ENCODE measurements around the gene ANKRD60. TPM values are rescaled to one million over a fixed set of nuclear protein-coding genes. Genes with fewer than 3 reads are reported as not detected.

The ANKRD60 gene
- total and polyA plus RNA-seq, 2 donors (not counting 1 experiment from before 2014, with no cell fraction given) = not detected

DNA sequence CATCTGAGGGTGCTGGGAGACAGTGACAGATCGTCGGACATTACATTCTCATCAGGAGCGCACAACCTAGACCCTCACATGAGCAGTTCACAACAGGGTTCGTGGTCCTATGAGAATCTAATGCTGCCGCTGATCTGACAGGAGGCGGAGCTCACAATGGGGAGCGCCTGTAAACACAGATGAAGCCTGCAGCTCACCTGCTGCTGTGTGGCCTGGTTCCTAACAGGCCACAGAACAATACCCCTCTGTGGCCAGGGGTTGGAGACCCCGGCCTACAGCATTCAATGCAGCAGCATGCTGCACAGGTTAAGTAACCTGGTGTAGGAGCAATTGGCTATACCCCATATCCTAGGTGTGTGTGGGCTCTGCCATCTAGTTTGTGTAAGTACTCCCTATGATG is 19.5 kb downstream of the ANKRD60 start:
- Histone ChIP-seq H3K79me2 (ENCODE audit: control insufficient read depth, insufficient read depth, low read length) (no peaks in the 10 kb centered on the region), H3K9ac (ENCODE audit: insufficient read depth, low read length) (no peak overlapping the region), H3K36me3 (ENCODE audit: control insufficient read depth, insufficient read depth, low read length) (no peaks in the 10 kb centered on the region), H3K4me3 (replicated peaks in 1 of 4; ENCODE audit: control extremely low read depth in 1 of 4, insufficient read depth in 1 of 4, low read depth in 3 of 4, low read length in 4 of 4) (no peak overlapping the region), H3K4me1 (ENCODE audit: control insufficient read depth, extremely low read depth, insufficient read depth, low read length) (no peaks in the 10 kb centered on the region), H3K27me3 (ENCODE audit: control insufficient read depth, insufficient read depth, low read length) (peaks cover 6% of the 10 kb centered on the region), H3K4me2 (ENCODE audit: extremely low read depth, insufficient read depth, low read length) (no peak overlapping the region), H2AFZ (ENCODE audit: low read length) (no peak overlapping the region), H3K9me3 (ENCODE audit: control insufficient read depth, insufficient read depth, low read depth, low read length) (no peaks in the 10 kb centered on the region), H3K27ac (ENCODE audit: insufficient read depth, low read length) (no peak overlapping the region), H4K20me1 (ENCODE audit: control insufficient read depth, extremely low read depth, insufficient read depth, low read length) (no peaks in the 10 kb centered on the region)
- no peak for DNase-seq (ENCODE audit: low read depth in 2 of 2)
- TF ChIP-seq, protein P1, sequence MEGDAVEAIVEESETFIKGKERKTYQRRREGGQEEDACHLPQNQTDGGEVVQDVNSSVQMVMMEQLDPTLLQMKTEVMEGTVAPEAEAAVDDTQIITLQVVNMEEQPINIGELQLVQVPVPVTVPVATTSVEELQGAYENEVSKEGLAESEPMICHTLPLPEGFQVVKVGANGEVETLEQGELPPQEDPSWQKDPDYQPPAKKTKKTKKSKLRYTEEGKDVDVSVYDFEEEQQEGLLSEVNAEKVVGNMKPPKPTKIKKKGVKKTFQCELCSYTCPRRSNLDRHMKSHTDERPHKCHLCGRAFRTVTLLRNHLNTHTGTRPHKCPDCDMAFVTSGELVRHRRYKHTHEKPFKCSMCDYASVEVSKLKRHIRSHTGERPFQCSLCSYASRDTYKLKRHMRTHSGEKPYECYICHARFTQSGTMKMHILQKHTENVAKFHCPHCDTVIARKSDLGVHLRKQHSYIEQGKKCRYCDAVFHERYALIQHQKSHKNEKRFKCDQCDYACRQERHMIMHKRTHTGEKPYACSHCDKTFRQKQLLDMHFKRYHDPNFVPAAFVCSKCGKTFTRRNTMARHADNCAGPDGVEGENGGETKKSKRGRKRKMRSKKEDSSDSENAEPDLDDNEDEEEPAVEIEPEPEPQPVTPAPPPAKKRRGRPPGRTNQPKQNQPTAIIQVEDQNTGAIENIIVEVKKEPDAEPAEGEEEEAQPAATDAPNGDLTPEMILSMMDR (conservative IDR thresholded peaks at IDR 0.05 in 1 of 2, IDR thresholded peaks at IDR 0.05 in 1 of 2; ENCODE audit: low read depth in 1 of 2, low read length in 2 of 2) = no peak

DNA sequence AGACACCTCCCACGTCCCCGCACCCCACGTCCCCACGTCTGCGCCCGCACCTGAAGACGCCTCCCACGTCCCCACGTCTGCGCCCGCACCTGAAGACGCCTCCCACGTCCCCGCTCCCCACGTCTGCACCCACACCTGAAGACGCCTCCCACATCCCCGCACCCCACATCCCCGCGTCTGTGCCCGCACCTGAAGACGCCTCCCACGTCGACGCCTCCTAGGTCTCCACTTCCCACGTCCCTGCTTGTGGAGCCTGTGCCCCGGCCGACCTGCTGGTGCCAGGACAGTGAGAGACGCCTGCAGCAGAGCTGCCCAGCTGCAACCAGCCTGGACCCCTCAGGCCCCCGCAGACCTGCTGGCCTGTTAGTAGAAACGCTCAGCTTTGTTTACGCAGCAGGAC is 22.6 kb downstream of the ANKRD60 start:
- Histone ChIP-seq H3K79me2 (ENCODE audit: control insufficient read depth, insufficient read depth, low read length) (no peaks in the 10 kb centered on the region), H4K20me1 (ENCODE audit: control insufficient read depth, extremely low read depth, insufficient read depth, low read length) (no peaks in the 10 kb centered on the region), H3K36me3 (ENCODE audit: control insufficient read depth, insufficient read depth, low read length) (no peaks in the 10 kb centered on the region), H3K27ac (ENCODE audit: insufficient read depth, low read length) (no peak overlapping the region), H3K4me1 (ENCODE audit: control insufficient read depth, extremely low read depth, insufficient read depth, low read length) (no peaks in the 10 kb centered on the region), H3K4me2 (ENCODE audit: extremely low read depth, insufficient read depth, low read length) (no peak overlapping the region), H2AFZ (ENCODE audit: low read length) (no peak overlapping the region), H3K9ac (ENCODE audit: insufficient read depth, low read length) (no peak overlapping the region), H3K27me3 (ENCODE audit: control insufficient read depth, insufficient read depth, low read length) (no peaks in the 10 kb centered on the region), H3K4me3 (replicated peaks in 1 of 4; ENCODE audit: control extremely low read depth in 1 of 4, insufficient read depth in 1 of 4, low read depth in 3 of 4, low read length in 4 of 4) (no peak overlapping the region), H3K9me3 (ENCODE audit: control insufficient read depth, insufficient read depth, low read depth, low read length) (no peaks in the 10 kb centered on the region)
- no peak for DNase-seq (ENCODE audit: low read depth in 2 of 2)
- TF ChIP-seq, protein P1 (conservative IDR thresholded peaks at IDR 0.05 in 1 of 2, IDR thresholded peaks at IDR 0.05 in 1 of 2; ENCODE audit: low read depth in 1 of 2, low read length in 2 of 2) = no peak
- no peak for TF ChIP-seq EZH2 (IDR thresholded peaks at IDR 0.05; ENCODE audit: low read length, missing control alignments)

DNA sequence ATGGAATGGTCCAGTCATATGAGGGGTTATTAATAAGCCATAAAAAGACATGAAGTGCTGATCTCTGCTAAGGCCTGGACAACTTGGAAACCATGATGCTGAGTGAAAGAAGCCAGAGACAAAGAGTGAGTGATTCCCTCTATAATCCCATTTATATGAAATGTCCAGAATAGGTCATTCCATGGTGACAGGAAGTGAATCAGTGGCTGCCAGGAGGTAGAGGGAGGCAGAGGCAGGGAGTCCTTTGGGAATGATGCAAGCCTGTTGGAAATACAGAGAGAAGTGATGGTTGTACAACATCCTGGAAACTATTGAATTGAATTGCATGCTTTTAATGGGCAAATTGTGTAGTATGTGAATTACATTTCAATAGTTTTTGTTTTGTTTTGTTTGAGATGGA is 26.4 kb downstream of the ANKRD60 start:
- TF ChIP-seq, protein P1 (conservative IDR thresholded peaks at IDR 0.05 in 1 of 2, IDR thresholded peaks at IDR 0.05 in 1 of 2; ENCODE audit: low read depth in 1 of 2, low read length in 2 of 2) = no peak
- TF ChIP-seq EZH2 (IDR thresholded peaks at IDR 0.05; ENCODE audit: low read length, missing control alignments) = no peak
- Histone ChIP-seq H3K27me3 (ENCODE audit: control insufficient read depth, insufficient read depth, low read length) (no peaks in the 10 kb centered on the region), H3K9ac (ENCODE audit: insufficient read depth, low read length) (no peak overlapping the region), H3K4me1 (ENCODE audit: control insufficient read depth, extremely low read depth, insufficient read depth, low read length) (no peaks in the 10 kb centered on the region), H2AFZ (ENCODE audit: low read length) (no peak overlapping the region), H3K79me2 (ENCODE audit: control insufficient read depth, insufficient read depth, low read length) (no peaks in the 10 kb centered on the region), H4K20me1 (ENCODE audit: control insufficient read depth, extremely low read depth, insufficient read depth, low read length) (no peaks in the 10 kb centered on the region), H3K36me3 (ENCODE audit: control insufficient read depth, insufficient read depth, low read length) (no peaks in the 10 kb centered on the region), H3K4me2 (ENCODE audit: extremely low read depth, insufficient read depth, low read length) (no peak overlapping the region), H3K27ac (ENCODE audit: insufficient read depth, low read length) (no peak overlapping the region), H3K9me3 (ENCODE audit: control insufficient read depth, insufficient read depth, low read depth, low read length) (no peaks in the 10 kb centered on the region), H3K4me3 (replicated peaks in 1 of 4; ENCODE audit: control extremely low read depth in 1 of 4, insufficient read depth in 1 of 4, low read depth in 3 of 4, low read length in 4 of 4) (no peak overlapping the region)
- no peak for DNase-seq (ENCODE audit: low read depth in 2 of 2)

Data from fibroblast of lung (primary cell).